Head of caudate nucleus (tissue), 42 donors: ENCODE measurements around the gene COL24A1.

Source experiments
- DNase-seq, 42 donors: peaks; one replicate each; pipeline versions ENCODE4 v3.0.0 to v3.0.0-alpha.2; 2020 to 2021; ENCODE audit warnings: mixed read lengths in 7 of 42
- intact Hi-C: fragments of 100-400 bp; cut with DNase I; formaldehyde crosslinking; loops from one replicate; pipeline ENCODE4 v1.15.0; 2022

The COL24A1 gene

GRCh38 chr1:86156566-86157455 lies at the start of gene COL24A1:
TSS of gene COL24A1 (minus strand) at chr1:86156772. CDS start at chr1:86156396, 376 bp downstream.
- intact Hi-C loops: no loop called here
- DNase-seq: peak in 41 of 42 donors; percentile 13 to 73 (median 48)

- DNase-seq: no peak
- intact Hi-C loops: no loop called here
These were observed 49.2 kb upstream of the COL24A1 start for GRCh38 chr1:86205741-86206140.

GRCh38 chr1:86202552-86203340 lies 46.2 kb upstream of the COL24A1 start:
- DNase-seq: no peak
- intact Hi-C loops: no loop called here

- intact Hi-C loops: no loop called here
These were observed 44.7 kb upstream of the COL24A1 start for GRCh38 chr1:86201311-86201710.

GRCh38 chr1:86200901-86201300 lies 44.3 kb upstream of the COL24A1 start:
- intact Hi-C loops: no loop called here

More at GRCh38 chr1:86201311-86201710, 44.7 kb upstream of the COL24A1 start:
- DNase-seq: no peak

GRCh38 chr1:86197206-86197855 lies 40.8 kb upstream of the COL24A1 start:
- no peak for DNase-seq
- intact Hi-C loops: no loop called here

More at GRCh38 chr1:86200901-86201300, 44.3 kb upstream of the COL24A1 start:
- DNase-seq: no peak

GRCh38 chr1:86195281-86195680 lies 38.7 kb upstream of the COL24A1 start:
- DNase-seq: no peak
- intact Hi-C loops: no loop called here

GRCh38 chr1:86194491-86195034 lies 38.0 kb upstream of the COL24A1 start:
- DNase-seq: no peak
- intact Hi-C loops: no loop called here

- DNase-seq: no peak
- intact Hi-C loops: no loop called here
These were observed 35.8 kb upstream of the COL24A1 start for GRCh38 chr1:86192417-86192816.

- intact Hi-C loops: no loop called here
- no peak for DNase-seq
These were observed 35.4 kb upstream of the COL24A1 start for GRCh38 chr1:86191958-86192357.

GRCh38 chr1:86190873-86191272 lies 34.3 kb upstream of the COL24A1 start:
- DNase-seq: no peak
- intact Hi-C loops: no loop called here

GRCh38 chr1:86184426-86184825 lies 27.9 kb upstream of the COL24A1 start:
- no peak for DNase-seq

GRCh38 chr1:86183810-86184209 lies 27.2 kb upstream of the COL24A1 start:
- DNase-seq: no peak
- intact Hi-C loops: no loop called here

More at GRCh38 chr1:86184426-86184825, 27.9 kb upstream of the COL24A1 start:
- intact Hi-C loops: no loop called here

GRCh38 chr1:86176226-86176625 lies 19.7 kb upstream of the COL24A1 start:
- no peak for DNase-seq
- intact Hi-C loops: no loop called here

- intact Hi-C loops: no loop called here
- no peak for DNase-seq
These were observed 19.2 kb upstream of the COL24A1 start for GRCh38 chr1:86175756-86176155.

GRCh38 chr1:86169625-86170024 lies 13.1 kb upstream of the COL24A1 start:
- no peak for DNase-seq
- intact Hi-C loops: no loop called here

- intact Hi-C loops: no loop called here
- no peak for DNase-seq
These were observed 3.2 kb upstream of the COL24A1 start for GRCh38 chr1:86159800-86160199.

- intact Hi-C loops: no loop called here
These were observed 586 bp downstream of the COL24A1 start for GRCh38 chr1:86155807-86156565.

More at GRCh38 chr1:86155807-86156565, 586 bp downstream of the COL24A1 start:
- peak in 15 of 42 donors; percentile 2 to 43 (median 10) for DNase-seq
